SK-N-SH (cell line): Measurements from ENCODE around the gene TEAD1. TPM values are rescaled to one million over a fixed set of nuclear protein-coding genes. Genes with fewer than 3 reads are reported as not detected.

ENCODE experiments used
- CTCF ChIA-PET: fragments of 300-600, 350-600 bp; formaldehyde crosslinking; extraction: SDS; loops from one replicate; lab custom pipeline; 2021; lab: Yijun Ruan, JAX
- POLR2A ChIA-PET: fragments of 350-600 bp; sonication (Branson Sonifier 250); formaldehyde crosslinking; extraction: SDS; loops from one replicate; lab custom pipeline; 2020; ENCODE audit warnings: antibody characterized with exemption, inconsistent platforms; lab: Yijun Ruan, JAX
- DNase-seq: peaks from one replicate; pipeline ENCODE4 v3.0.0; 2012
- H2AFZ ChIP-seq: fragments of 200-600 bp; sonication (generic); 2 replicates; pipeline ENCODE4 v1.8.1; 2016; ENCODE audit warnings: antibody characterized with exemption, mild to moderate bottlenecking, low read depth
- H3F3A ChIP-seq: fragments of 200-600 bp; sonication (generic); replicated peaks from 2 replicates; pipeline ENCODE3; 2016; ENCODE audit warnings: antibody characterized with exemption, mild to moderate bottlenecking; ENCODE audit not compliant: insufficient read depth
- H3K27ac ChIP-seq, 2 experiments: fragments of 200-500 bp in 1 of 2; fragments of 200-600 bp in 1 of 2; sonication (Bioruptor generic) in 1 of 2; sonication (generic), shearing (Covaris generic) in 1 of 2; 2 replicates each; pipeline versions ENCODE4 v1.5.1 to v1.6.1; 2014 to 2016; ENCODE audit warnings: low read depth in 2 of 2, inconsistent platforms in 1 of 2, low read length in 1 of 2, mild to moderate bottlenecking in 1 of 2, mixed read lengths in 1 of 2
- H3K27me3 ChIP-seq: fragments of 200-600 bp; sonication (generic), shearing (Covaris generic); 2 replicates; pipeline ENCODE4 v1.6.1; 2016; ENCODE audit warnings: mixed run types; ENCODE audit not compliant: insufficient read depth
- H3K36me3 ChIP-seq, 2 experiments: fragments of 200-500 bp in 1 of 2; fragments of 200-600 bp in 1 of 2; sonication (Bioruptor generic) in 1 of 2; sonication (generic) in 1 of 2; replicated peaks in 1 of 2; 2 replicates each; pipeline versions ENCODE3 to v1.5.1; 2014 to 2016; ENCODE audit warnings: low read length in 1 of 2, mild to moderate bottlenecking in 1 of 2; ENCODE audit not compliant: insufficient read depth in 2 of 2, control insufficient read depth in 1 of 2
- H3K4me1 ChIP-seq, 2 experiments: fragments of 200-500 bp in 1 of 2; fragments of 200-600 bp in 1 of 2; sonication (Bioruptor generic) in 1 of 2; sonication (generic), shearing (Covaris generic) in 1 of 2; 2 replicates each; pipeline versions ENCODE4 v1.5.1 to v1.6.1; 2014 to 2016; ENCODE audit warnings: low read depth in 1 of 2, low read length in 1 of 2, mixed run types in 1 of 2; ENCODE audit not compliant: insufficient read depth in 2 of 2, control insufficient read depth in 1 of 2
- H3K4me2 ChIP-seq: fragments of 200-600 bp; sonication (generic), shearing (Covaris generic); 2 replicates; pipeline ENCODE4 v1.6.1; 2017; ENCODE audit warnings: mixed run types
- H3K4me3 ChIP-seq, 2 experiments: fragments of 200-500 bp in 1 of 2; fragments of 200-600 bp in 1 of 2; sonication (Bioruptor generic) in 1 of 2; sonication (generic), shearing (Covaris generic) in 1 of 2; 2 replicates each; pipeline versions ENCODE4 v1.5.1 to v1.8.1; 2014 to 2016; ENCODE audit warnings: low read depth in 2 of 2, inconsistent platforms in 1 of 2, low read length in 1 of 2, mild to moderate bottlenecking in 1 of 2, mixed read lengths in 1 of 2, moderate library complexity in 1 of 2
- H3K79me2 ChIP-seq: fragments of 200-600 bp; sonication (generic); 2 replicates; pipeline ENCODE4 v1.8.1; 2017; ENCODE audit warnings: mild to moderate bottlenecking; ENCODE audit not compliant: insufficient read depth
- H3K9ac ChIP-seq: fragments of 200-600 bp; sonication (generic); 2 replicates; pipeline ENCODE4 v1.6.1; 2017; ENCODE audit warnings: mixed run types
- H3K9me2 ChIP-seq: fragments of 200-600 bp; sonication (generic); 2 replicates; pipeline ENCODE4 v1.6.1; 2017; ENCODE audit warnings: mixed run types
- H3K9me3 ChIP-seq: fragments of 200-600 bp; sonication (generic); 2 replicates; pipeline ENCODE4 v1.6.1; 2017; ENCODE audit warnings: mixed run types, mild to moderate bottlenecking, moderate library complexity
- H4K20me1 ChIP-seq: fragments of 200-600 bp; sonication (generic); 2 replicates; pipeline ENCODE4 v1.6.1; 2017; ENCODE audit warnings: mild to moderate bottlenecking, mixed run types; ENCODE audit not compliant: insufficient read depth
- CHD2 ChIP-seq: fragments of 150-350 bp; IDR thresholded peaks from 2 replicates; pipeline ENCODE4 v1.6.1; 2018; ENCODE audit warnings: low read length; ENCODE audit not compliant: partially characterized antibody
- ELF1 ChIP-seq: IDR thresholded peaks from 2 replicates; pipeline ENCODE4 v1.4.0; 2012
- EP300 ChIP-seq, 2 experiments: IDR thresholded peaks; 2 replicates each; pipeline versions ENCODE4 v1.4.0 to v1.6.1; 2012; ENCODE audit warnings: borderline replicate concordance in 1 of 2, low read depth in 1 of 2, low read length in 1 of 2
- FOXJ3 ChIP-seq: sonication (generic); formaldehyde crosslinking; IDR thresholded peaks from 2 replicates; pipeline ENCODE4 v1.5.1; 2020; ENCODE audit warnings: mild to moderate bottlenecking, missing genetic modification reagents
- GABPA ChIP-seq: IDR thresholded peaks from 2 replicates; pipeline ENCODE4 v1.4.0; 2012; ENCODE audit warnings: low read depth, mild to moderate bottlenecking
- GATA2 ChIP-seq: sonication (generic); formaldehyde crosslinking; IDR thresholded peaks from 2 replicates; pipeline ENCODE4 v1.5.0; 2020; ENCODE audit warnings: mild to moderate bottlenecking, missing genetic modification reagents
- JUND ChIP-seq: IDR thresholded peaks from 2 replicates; pipeline ENCODE4 v1.4.0; 2012
- MEF2A ChIP-seq: IDR thresholded peaks from 2 replicates; pipeline ENCODE4 v1.4.0; 2012; ENCODE audit warnings: low read depth, borderline replicate concordance
- NFIC ChIP-seq: IDR thresholded peaks from 2 replicates; pipeline ENCODE4 v1.4.0; 2012; ENCODE audit warnings: borderline replicate concordance
- RAD21 ChIP-seq: IDR thresholded peaks from 2 replicates; pipeline ENCODE4 v1.6.1; 2012; ENCODE audit warnings: mild to moderate bottlenecking, low read length
- RXRA ChIP-seq: IDR thresholded peaks from 2 replicates; pipeline ENCODE4 v1.4.0; 2012; ENCODE audit warnings: low read depth, mild to moderate bottlenecking, borderline replicate concordance
- TAF1 ChIP-seq: IDR thresholded peaks from 2 replicates; pipeline ENCODE4 v1.6.1; 2012; ENCODE audit warnings: low read depth, mild to moderate bottlenecking, low read length, moderate library complexity, borderline replicate concordance
- TEAD4 ChIP-seq: IDR thresholded peaks from 2 replicates; pipeline ENCODE4 v1.4.0; 2012; ENCODE audit warnings: mild to moderate bottlenecking, borderline replicate concordance; ENCODE audit not compliant: insufficient read depth
- YY1 ChIP-seq: IDR thresholded peaks from 2 replicates; pipeline ENCODE4 v1.4.0; 2012; ENCODE audit warnings: low read depth, mild to moderate bottlenecking
- WGBS: methylation state at CpG from one replicate; pipeline ENCODE4 v1.1.6; 2017; ENCODE audit warnings: low lambda C conversion rate; 5-methylcytosine and 5-hydroxymethylcytosine counted together
- polyA plus RNA-seq, 3 experiments: library from polyadenylated mRNA; depleted of rRNA; stranded (reverse); fragments of >200 nt; gene quantifications; 2 replicates each; pipeline ENCODE4 v1.2.3, GENCODE V29; 2012
- TF ChIP-seq, protein P1 (sequence below): fragments of 150-350 bp; IDR thresholded peaks from 2 replicates; pipeline ENCODE4 v1.6.1; 2017; ENCODE audit warnings: antibody characterized with exemption, low read length, low read depth, borderline replicate concordance
- TF ChIP-seq, protein P2 (sequence below): IDR thresholded peaks from 2 replicates; pipeline ENCODE4 v1.4.0; 2012; ENCODE audit warnings: low read depth
- TF ChIP-seq, protein P3 (sequence below): fragments of 150-350 bp; IDR thresholded peaks from 2 replicates; pipeline ENCODE4 v1.6.1; 2016; ENCODE audit warnings: mild to moderate bottlenecking, low read depth, low read length
- TF ChIP-seq, protein P4 (sequence below): IDR thresholded peaks from 2 replicates; pipeline ENCODE4 v1.4.0; 2012; ENCODE audit warnings: low read depth, borderline replicate concordance

Gene TEAD1
- polyA plus RNA-seq, 1 of the 3 experiments (the other 2 are of a cell fraction): 31.2 TPM

DNA sequence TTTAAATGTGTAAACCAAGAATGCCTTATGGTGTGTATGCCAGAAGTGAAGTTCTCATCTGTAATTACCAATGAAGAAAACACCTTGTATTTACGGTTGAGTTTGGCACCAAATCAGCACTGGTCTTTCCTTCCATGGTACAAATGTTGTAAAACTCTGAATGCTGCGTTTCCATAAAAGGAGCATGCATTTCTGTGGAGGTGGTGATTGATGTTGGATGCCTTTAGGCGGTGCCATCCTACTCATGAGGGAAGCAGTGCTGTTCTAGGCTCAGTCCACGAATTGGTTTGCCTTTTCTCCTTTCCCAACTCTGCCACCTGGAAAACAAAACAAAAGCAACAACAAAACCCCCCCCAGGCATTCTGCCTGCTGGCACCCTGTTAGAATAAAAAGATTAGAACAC, 124.4 kb downstream of the TEAD1 start (continued):
- TF ChIP-seq, protein P1, sequence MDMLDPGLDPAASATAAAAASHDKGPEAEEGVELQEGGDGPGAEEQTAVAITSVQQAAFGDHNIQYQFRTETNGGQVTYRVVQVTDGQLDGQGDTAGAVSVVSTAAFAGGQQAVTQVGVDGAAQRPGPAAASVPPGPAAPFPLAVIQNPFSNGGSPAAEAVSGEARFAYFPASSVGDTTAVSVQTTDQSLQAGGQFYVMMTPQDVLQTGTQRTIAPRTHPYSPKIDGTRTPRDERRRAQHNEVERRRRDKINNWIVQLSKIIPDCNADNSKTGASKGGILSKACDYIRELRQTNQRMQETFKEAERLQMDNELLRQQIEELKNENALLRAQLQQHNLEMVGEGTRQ: no peak
- TF ChIP-seq, protein P2, sequence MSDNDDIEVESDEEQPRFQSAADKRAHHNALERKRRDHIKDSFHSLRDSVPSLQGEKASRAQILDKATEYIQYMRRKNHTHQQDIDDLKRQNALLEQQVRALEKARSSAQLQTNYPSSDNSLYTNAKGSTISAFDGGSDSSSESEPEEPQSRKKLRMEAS: no peak
- TF ChIP-seq CHD2: no peak
- no peak for TF ChIP-seq MEF2A
- no peak for TF ChIP-seq FOXJ3
- no peak for TF ChIP-seq YY1
- TF ChIP-seq EP300 (IDR thresholded peaks at IDR 0.05; ENCODE audit: borderline replicate concordance in 1 of 2, low read depth in 1 of 2, low read length in 1 of 2): no peak
- no peak for TF ChIP-seq GABPA
- TF ChIP-seq, all 33 proteins: peak for 0

DNA sequence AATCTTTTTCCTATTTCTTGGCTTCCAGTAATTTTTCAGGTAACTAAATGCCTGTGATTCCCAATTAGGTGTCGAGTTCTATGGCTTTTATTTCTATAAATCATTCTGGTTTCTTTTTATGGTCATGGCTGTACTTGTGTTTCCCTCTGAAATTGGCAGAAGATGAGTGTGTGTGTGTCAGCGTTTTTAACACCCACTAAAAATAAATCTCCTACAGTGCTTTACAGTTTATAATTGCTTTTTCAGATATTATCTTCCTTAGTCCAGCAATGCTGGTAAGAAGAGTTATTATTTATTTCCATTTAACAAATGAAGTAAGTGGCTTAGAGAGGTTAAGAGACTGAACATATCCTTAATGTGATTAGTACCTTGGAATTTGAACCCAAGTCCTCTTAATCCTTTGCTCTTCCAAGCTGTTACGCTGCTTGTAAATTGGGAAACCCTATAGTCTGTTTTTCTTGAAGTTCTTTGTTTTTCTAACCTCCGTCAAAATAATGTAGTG, 125.2 kb downstream of the TEAD1 start:
- peak overlapping the region; percentile 64 for H3K4me2 ChIP-seq
- ChIA-PET CTCF (interaction anchor here (1.4 to 1.5 kb wide), 3 partner anchors 11 to 89 kb away, joined by 3 to 6 read pairs (median 4); no protein-coding TSS in a partner anchor), POLR2A (no interaction called here)
- no peak overlapping the region for H2AFZ ChIP-seq
- peaks cover 30% of the 10 kb centered on the region for H3F3A ChIP-seq
- peak overlapping the region; percentile 19; the same call in 1 of the 2 replicates for H3K9ac ChIP-seq
- no peaks in the 10 kb centered on the region for H3K27me3 ChIP-seq
- peaks cover 74% of the 10 kb centered on the region for H4K20me1 ChIP-seq
- H3K9me3 ChIP-seq: no peaks in the 10 kb centered on the region
- no peak for TF ChIP-seq ELF1
- TF ChIP-seq RAD21: no peak
- no peak for TF ChIP-seq TAF1
- no peak for TF ChIP-seq GABPA
- no peak for TF ChIP-seq FOXJ3
- WGBS: 54% methylated on average over 4 of the region's 4 CpGs
- H3K27ac ChIP-seq: peak overlapping the region; percentile 61 to 95
- H3K9me2 ChIP-seq: no peaks in the 10 kb centered on the region
- H3K4me1 ChIP-seq: peaks cover 56 to 65% of the 10 kb centered on the region in 2 experiments
- no peak for DNase-seq
- no peak overlapping the region for H3K4me3 ChIP-seq
- peaks cover 20 to 27% of the 10 kb centered on the region in 2 experiments for H3K36me3 ChIP-seq
- peaks cover 100% of the 10 kb centered on the region for H3K79me2 ChIP-seq

DNA sequence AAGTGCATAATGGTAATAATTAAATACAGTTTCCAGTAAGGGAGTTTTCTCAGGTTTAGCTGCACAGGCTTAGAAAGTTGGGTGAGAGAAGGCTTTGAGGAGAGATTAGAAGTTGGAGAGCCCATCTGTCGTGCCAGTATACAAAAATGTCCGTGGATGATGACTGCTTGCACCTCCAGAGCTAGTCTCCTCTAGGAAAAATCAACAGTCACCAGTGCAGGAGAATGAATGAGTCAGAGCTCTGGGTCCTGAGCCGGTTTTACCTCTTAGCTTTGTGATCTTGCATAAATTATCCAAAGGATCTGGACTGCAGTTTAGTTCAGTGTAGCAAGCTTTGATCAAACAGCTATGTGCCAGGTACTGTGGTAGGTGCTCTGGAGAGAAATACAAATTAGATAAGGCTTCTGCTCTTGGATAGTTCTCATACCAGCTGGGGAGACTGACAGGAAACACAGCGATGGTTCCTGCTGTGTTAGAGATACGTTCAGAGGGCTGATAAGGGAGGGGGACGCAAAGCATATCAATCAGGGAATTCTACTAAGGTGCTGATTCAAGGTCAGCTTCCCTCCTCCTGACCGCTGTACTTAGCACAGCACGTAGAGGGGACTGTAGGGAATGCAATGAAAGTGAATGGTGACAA, 125.9 kb downstream of the TEAD1 start:
- H3K9me3 ChIP-seq: no peaks in the 10 kb centered on the region
- no peaks in the 10 kb centered on the region for H3K27me3 ChIP-seq
- H3K4me1 ChIP-seq: peaks cover 56 to 68% of the 10 kb centered on the region in 2 experiments
- peaks cover 100% of the 10 kb centered on the region for H3K79me2 ChIP-seq
- H3K9me2 ChIP-seq: no peaks in the 10 kb centered on the region
- peak overlapping the region; percentile 64 for H3K4me2 ChIP-seq
- H3K36me3 ChIP-seq: peaks cover 13 to 22% of the 10 kb centered on the region in 2 experiments
- peaks cover 69% of the 10 kb centered on the region for H4K20me1 ChIP-seq
- H3K27ac ChIP-seq: peak overlapping the region; percentile 61 to 95
- H3K9ac ChIP-seq: peak overlapping the region; percentile 19; the same call in 1 of the 2 replicates
- ChIA-PET CTCF (interaction anchor here (0.7 to 1.9 kb wide), 8 partner anchors 10 to 469 kb away, joined by 3 to 10 read pairs (median 4); no protein-coding TSS in a partner anchor), POLR2A (no interaction called here)
- peaks cover 30% of the 10 kb centered on the region for H3F3A ChIP-seq
- no peak overlapping the region for H2AFZ ChIP-seq
- H3K4me3 ChIP-seq: no peak overlapping the region
- WGBS: 29% methylated on average over 8 of the region's 8 CpGs
- DNase-seq: peak; percentile 46
- TF ChIP-seq RAD21 (no peak), RXRA (no peak), JUND (peak; percentile 60), EP300 (IDR thresholded peaks at IDR 0.05; ENCODE audit: borderline replicate concordance in 1 of 2, low read depth in 1 of 2, low read length in 1 of 2) (peak in 1 of 2 experiments; percentile 17; a peak in 1 of 4 replicates), GATA2 (peak; percentile 65), NFIC (no peak), TEAD4 (no peak), YY1 (no peak)
- TF ChIP-seq, protein P3, sequence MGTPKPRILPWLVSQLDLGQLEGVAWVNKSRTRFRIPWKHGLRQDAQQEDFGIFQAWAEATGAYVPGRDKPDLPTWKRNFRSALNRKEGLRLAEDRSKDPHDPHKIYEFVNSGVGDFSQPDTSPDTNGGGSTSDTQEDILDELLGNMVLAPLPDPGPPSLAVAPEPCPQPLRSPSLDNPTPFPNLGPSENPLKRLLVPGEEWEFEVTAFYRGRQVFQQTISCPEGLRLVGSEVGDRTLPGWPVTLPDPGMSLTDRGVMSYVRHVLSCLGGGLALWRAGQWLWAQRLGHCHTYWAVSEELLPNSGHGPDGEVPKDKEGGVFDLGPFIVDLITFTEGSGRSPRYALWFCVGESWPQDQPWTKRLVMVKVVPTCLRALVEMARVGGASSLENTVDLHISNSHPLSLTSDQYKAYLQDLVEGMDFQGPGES: no peak
- TF ChIP-seq, protein P4, sequence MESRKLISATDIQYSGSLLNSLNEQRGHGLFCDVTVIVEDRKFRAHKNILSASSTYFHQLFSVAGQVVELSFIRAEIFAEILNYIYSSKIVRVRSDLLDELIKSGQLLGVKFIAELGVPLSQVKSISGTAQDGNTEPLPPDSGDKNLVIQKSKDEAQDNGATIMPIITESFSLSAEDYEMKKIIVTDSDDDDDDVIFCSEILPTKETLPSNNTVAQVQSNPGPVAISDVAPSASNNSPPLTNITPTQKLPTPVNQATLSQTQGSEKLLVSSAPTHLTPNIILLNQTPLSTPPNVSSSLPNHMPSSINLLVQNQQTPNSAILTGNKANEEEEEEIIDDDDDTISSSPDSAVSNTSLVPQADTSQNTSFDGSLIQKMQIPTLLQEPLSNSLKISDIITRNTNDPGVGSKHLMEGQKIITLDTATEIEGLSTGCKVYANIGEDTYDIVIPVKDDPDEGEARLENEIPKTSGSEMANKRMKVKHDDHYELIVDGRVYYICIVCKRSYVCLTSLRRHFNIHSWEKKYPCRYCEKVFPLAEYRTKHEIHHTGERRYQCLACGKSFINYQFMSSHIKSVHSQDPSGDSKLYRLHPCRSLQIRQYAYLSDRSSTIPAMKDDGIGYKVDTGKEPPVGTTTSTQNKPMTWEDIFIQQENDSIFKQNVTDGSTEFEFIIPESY: no peak
- TF ChIP-seq, protein P1: no peak
